NCI-H1930 (cell line): ENCODE measurements around the gene ZNF775.
"Not testable (repeated sequence)": the region's sequence is repeated elsewhere in the genome, so short reads cannot be mapped to it uniquely, and the experiment has no call there.

ENCODE experiments used
- DNase-seq, 2 experiments: peaks; one replicate each; lab custom pipeline; 2025; lab: John Stamatoyannopoulos, UW

ZNF775 gene

DNA sequence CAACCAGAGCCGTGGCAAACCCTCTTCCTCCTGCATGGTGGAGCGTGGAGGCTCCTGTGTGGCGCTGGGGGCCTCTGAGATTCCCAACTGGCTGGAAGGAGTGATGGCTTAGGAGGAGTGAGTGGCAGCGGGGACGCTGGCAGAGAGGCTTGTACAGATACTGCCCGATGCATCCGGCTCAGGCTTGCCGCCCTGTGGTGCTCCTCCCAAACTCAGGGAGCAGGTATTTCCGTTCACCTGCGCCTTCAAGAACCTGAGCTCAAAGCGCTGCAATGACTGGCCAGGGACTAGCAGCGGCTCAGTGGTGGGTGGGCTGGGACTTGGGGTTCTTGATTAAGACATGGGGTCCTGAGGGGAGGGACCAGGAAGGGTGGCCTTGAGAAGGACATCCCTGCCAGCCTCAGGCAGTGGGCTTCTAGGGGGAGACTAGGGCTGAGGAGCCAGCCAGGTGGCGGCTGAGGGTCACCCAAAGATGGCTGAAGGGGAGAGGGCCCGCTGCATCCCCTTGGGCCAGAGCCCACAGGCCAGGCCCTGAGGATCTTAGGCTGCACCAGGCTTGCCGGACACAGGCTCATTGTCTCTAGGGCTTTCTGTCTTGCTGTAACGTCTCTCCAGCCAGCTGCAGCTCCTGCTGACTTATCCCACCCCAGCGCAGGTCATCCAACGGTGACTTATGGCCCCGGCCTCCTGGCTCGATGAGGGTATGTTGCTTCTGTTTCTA, 3.2 kb downstream of the ZNF775 start:
- no peak for DNase-seq

GRCh38 chr7:150382844-150383225, 3.7 kb downstream of the ZNF775 start:
- DNase-seq: no peak

- peak; percentile 68 to 92 for DNase-seq
These were observed 4.7 kb downstream of the ZNF775 start for GRCh38 chr7:150383710-150384397.

DNA sequence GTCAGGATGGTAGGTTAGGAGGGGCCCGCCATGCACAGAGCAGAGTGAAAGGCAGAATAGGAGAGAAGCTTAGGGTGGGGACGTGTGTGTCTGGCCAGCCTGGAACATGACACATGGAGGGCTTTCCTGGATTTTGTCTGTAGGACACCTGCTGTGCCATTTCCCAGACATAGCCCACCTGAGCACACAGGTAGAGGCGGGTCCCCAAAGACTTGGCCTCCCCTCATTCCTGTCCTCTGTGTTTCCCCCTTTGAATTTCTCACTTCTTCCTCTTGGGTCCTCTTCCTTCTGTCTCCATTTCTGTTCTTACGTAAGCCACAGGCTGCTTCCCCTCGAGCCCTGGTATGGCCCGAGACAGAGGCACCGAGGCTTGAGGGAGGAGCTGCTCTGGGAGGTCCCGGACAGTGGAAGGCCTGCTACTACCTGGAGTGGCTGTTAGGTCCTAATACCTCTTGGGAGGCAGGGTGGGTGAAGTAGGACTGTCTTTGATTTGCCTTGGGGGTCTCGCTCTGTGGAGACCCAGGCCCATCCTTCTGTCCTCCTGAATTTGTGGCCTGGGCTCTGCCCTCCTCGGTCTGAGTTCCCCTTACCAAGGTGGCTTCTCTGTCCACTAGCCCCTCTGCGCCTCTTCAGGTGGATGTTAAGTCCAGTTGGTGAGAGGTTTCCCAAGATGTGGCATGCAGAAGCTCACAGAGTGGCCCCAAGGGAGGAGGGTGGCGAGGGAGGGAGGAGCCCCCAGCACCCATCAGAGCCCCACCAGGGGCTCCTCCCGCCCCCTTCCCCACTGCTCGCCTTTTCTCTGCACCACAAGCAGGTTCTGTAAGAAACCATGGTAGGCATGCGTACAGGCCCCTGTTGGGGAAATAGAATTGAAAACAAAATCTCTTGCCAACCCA, 5.5 kb downstream of the ZNF775 start:
- no peak for DNase-seq

DNA sequence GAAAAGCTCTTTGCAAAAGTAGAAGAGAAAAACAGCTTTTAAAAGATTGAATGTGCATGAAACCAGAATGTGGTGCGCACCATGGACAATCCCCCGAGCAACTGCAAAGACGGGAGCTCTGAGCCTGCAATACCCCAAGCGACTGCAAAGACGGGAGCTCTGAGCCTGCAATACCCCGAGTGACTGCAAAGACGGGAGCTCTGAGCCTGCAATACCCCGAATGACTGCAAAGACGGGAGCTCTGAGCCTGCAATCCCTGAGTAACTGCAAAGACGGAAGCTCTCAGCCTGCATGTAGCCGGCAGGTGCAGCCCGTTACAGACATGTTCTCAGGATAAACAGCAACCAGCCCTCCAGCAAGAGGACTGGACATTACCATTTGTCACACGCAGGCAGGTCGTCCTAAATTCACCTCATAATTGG, 6.2 kb downstream of the ZNF775 start:
- DNase-seq: no peak

DNA sequence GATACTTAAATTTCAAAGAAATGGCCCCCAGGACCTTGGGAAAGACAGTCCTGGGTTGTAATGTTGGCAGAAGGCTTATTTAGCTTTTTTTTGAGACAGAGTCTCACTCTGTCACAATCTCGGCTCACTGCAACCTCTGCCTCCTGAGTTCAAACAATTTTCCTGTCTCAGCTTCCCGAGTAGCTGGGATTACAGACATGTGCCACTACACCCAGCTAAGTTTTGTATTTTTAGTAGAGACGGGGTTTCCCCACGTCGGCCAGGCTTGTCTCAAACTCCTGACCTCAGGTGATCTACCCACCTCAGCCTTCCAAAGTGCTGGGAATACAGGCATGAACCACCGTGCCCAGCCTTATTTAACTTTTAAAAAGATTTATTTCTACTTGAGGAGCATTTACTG, 6.8 kb downstream of the ZNF775 start:
- not testable (repeated sequence) for DNase-seq

DNA sequence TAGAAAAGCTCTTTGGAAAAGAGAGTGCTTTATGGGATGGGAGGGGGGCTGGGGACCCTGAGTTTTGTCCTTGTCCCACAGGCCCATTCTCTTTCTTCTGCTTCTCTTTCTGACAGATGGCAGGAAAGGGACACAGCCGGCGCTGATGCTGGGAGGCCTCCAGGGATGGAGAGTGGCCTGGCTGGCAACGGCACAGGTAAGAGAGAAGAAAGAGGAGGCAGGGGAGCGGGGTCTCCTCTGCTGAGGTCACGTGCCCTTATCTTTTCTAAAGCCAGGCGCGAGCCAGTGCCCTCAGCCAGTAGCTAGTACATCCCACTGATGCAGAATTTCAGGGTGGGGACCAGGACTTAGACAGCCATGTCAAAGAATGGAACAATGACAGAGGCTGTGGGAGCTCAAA, 9.2 kb downstream of the ZNF775 start:
- no peak for DNase-seq

DNA sequence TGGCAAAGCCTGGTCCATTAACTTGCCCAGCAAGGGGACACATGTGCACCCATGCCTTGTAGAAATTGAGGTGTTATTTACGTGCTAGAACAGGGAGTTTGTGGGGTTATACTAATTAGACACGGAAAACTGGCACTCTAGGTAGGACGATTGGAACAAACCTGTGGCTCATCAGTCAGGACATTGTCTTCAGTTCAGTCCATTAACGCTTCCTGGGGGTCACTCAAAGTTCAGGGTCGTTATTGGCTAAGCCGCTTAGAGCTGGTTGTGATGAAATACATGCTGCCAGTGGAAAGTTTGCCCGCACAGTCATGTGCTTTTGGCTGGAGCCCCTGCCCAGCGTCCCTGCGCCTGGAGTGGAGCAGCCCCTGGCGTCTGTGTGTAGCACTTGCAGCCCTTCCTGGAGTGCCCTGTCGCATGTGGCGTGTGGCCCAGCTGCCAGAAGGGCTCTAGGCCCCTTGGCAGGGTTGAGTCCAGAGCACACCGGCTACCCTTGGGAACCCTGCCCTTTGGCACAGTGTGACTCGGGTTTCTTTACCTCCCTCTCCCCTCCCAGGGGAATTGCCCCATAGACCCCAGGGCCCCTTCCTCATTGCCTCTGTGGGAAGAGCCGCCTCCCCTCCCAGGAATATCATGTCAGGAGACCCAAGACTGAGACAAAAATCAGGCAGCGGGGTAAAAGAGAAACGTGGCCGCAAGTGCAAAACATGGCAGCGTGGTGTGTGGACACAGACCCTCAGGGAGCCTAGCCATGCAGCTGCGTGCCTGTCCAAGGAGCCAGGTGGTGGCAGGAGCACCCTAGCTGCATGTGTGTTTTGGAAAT, 9.8 kb downstream of the ZNF775 start:
- no peak for DNase-seq

GRCh38 chr7:150389532-150389816, 10.3 kb downstream of the ZNF775 start:
- DNase-seq: no peak

DNA sequence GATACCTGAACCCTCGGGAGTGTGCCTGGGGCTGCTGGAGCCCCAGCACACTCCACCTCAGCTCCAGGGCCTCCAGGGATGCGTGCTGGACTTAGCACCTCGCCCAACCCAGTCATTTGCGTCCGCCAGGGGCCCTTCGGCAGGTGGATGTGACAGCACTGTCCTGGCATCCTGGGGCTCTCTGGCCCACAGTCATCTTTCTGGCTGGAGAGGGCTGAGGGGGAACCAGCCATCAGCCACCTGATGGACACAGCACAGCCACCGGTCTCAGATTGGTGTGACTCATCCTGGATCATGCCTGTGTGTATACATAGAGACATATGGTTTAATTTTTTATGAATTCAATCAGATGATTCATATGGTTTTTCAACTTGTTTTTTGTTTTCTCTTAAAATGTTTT, 11.1 kb downstream of the ZNF775 start:
- DNase-seq: no peak

- no peak for DNase-seq
These were observed 14.2 kb downstream of the ZNF775 start for GRCh38 chr7:150393325-150393724.

DNA sequence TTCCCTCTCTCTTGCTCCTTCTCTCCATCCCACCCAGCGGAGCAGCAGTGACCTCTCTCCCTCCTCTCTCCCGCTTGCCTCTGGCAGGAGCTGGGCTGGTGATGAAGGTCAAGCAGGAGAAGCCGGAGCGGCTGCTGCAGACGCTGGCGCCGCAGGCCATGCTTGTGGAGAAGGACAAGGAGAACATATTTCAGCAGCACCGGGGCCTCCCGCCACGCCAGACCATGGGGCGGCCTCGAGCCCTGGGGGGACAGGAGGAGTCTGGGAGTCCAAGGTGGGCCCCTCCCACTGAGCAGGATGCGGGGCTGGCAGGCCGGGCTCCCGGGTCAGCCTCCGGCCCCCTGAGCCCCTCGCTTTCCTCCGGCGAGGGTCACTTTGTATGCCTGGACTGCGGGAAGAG, 17.3 kb downstream of the ZNF775 start:
- DNase-seq: no peak

DNA sequence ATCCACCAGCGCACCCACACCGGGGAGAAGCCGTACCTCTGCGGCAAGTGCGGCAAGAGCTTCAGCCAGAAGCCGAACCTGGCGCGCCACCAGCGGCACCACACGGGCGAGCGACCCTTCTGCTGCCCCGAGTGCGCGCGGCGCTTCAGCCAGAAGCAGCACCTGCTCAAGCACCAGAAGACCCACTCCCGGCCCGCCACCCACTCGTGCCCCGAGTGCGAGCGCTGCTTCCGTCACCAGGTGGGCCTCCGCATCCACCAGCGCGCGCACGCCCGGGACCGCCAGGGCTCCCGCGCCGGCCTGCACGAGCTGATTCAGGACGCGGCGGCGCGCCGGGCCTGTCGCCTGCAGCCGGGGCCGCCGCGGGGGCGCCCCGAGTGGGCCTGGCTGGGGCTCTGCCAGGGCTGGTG, 17.7 kb downstream of the ZNF775 start:
- no peak for DNase-seq

DNA sequence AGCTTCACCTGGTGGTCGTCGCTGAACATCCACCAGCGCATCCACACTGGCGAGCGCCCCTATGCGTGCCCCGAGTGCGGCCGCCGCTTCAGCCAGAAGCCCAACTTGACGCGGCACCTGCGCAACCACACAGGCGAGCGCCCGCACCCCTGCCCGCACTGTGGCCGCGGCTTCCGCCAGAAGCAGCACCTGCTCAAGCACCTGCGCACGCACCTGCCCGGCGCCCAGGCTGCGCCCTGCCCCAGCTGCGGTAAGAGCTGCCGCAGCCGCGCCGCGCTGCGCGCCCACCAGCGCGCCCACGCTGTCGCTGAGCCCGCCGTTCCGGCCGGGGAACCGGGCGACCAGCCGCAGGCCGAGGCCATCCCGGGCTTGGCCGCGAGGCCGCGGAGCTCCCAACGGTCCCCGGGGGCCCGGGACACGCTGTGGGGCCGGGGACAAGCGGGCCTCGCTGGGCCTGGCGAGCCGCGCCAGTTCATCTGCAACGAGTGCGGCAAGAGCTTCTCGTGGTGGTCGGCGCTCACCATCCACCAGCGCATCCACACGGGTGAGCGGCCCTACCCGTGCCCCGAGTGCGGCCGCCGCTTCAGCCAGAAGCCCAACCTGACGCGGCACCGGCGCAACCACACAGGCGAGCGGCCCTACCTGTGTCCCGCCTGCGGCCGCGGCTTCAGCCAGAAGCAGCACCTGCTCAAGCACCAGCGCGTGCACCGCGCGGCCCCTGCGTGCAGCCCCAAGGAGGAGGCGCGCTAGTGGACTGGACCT, 18.4 kb downstream of the ZNF775 start:
- DNase-seq: no peak

GRCh38 chr7:150398108-150398964, 19.2 kb downstream of the ZNF775 start:
- DNase-seq: no peak

GRCh38 chr7:150398965-150399320, 19.8 kb downstream of the ZNF775 start:
- DNase-seq: no peak

- DNase-seq: no peak
These were observed 20.4 kb downstream of the ZNF775 start for GRCh38 chr7:150399421-150400007.

DNA sequence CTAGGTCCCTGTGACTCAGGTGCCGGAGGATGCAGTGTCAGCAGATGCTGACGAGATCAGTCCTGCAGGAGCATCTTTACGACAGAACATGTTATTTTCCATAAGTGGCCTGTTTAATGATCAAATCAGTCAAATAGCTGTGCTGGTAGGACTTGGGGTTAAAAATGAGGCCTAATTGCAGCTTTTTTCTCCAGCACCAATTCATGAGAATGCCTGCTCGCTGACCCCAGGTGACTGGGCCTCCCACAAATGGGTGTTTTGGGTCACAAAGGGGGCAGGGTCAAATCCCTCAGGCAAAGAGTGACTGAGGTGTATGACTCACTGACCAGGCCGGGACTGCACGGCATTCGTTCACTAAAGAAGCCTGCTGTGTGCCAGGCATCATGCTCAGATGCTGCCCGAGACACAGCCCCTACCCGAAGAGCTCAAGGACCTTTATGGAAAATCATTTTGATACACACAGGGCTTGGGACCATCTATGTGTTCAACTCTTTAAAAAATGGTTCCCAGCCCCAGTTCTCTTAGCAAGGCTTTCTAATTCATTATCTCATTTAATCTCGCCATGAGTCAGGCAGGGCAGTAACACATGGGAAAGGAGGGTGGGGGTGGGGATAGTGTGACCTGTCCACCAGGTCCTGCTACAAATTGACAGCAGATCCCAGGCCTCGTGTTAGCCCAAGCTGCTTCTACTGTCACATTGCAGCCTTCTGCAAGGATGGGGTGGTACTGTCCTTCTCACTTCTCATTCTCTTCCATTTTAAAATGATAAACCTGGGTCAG, 21.1 kb downstream of the ZNF775 start:
- no peak for DNase-seq

DNA sequence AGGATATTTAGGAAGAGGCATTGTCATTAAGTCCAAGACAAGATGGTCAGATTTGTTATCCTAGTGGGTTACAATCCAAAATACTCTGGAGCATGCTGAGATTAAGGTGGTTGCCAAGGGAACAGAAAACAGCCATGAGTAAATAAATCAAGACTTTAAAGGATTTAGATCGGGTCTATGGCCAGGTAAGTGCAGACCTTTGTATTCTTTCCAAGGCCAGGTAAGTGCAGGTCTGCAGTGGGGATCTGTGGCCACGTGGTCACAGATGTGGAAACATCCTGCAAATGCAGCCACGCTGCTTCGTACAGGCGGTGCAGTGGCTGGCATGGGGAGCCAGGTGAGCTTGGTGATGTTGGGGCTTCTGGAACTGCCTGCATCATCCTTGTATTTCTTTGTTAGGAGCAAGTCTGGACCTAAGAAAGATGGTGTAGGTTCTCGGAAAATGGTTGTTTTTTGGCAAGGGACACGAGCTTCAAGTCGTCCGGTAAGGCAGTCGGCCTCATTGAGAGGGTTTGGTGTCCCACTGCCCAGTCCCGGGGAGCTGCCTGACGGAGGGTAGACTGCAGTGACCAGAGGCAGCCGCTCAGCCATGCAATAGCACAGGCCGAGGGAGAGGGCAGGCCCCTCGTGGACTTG, 21.8 kb downstream of the ZNF775 start:
- DNase-seq: no peak
